ENCODE measurements around the gene SLC22A16.
"Not testable (repeated sequence)": the region's sequence is repeated elsewhere in the genome, so short reads cannot be mapped to it uniquely, and the experiment has no call there.

The SLC22A16 gene

GRCh38 chr6:110509617-110510241 lies 33.3 kb upstream of the SLC22A16 start:
- no peak overlapping the region for H3K4me2 ChIP-seq (ENCODE audit: low read depth, low read length, poor library complexity, severe bottlenecking)
- no peak for TF ChIP-seq EZH2phosphoT487 (conservative IDR thresholded peaks at IDR 0.05; ENCODE audit: low read length)
- TF ChIP-seq CTCF (IDR thresholded peaks at IDR 0.05; ENCODE audit: insufficient read depth, low read length, poor library complexity, severe bottlenecking): no peak
- H3K4me3 ChIP-seq (ENCODE audit: insufficient read depth, low read length, poor library complexity, severe bottlenecking): no peak overlapping the region
- no peak overlapping the region for H3K27ac ChIP-seq (ENCODE audit: low read depth, low read length)
- H4K20me1 ChIP-seq (ENCODE audit: low read depth, low read length): no peaks in the 10 kb centered on the region
- no peaks in the 10 kb centered on the region for H3F3A ChIP-seq (ENCODE audit: insufficient read depth)
- H3K79me2 ChIP-seq (ENCODE audit: insufficient read depth, low read length): no peaks in the 10 kb centered on the region
- H3K9ac ChIP-seq (ENCODE audit: low read length): no peak overlapping the region
- no peaks in the 10 kb centered on the region for H3K9me3 ChIP-seq (ENCODE audit: insufficient read depth, low read length)
- H3K36me3 ChIP-seq (ENCODE audit: low read length): no peaks in the 10 kb centered on the region
- no peak overlapping the region for H2AFZ ChIP-seq (ENCODE audit: low read depth, low read length, severe bottlenecking)
- H3K9me2 ChIP-seq (replicated peaks; ENCODE audit: insufficient read depth, low read length): no peaks in the 10 kb centered on the region
- H3K27me3 ChIP-seq (ENCODE audit: low read length): no peaks in the 10 kb centered on the region

GRCh38 chr6:110504891-110505290 lies 28.5 kb upstream of the SLC22A16 start:
- not testable (repeated sequence) for H3F3A ChIP-seq (ENCODE audit: insufficient read depth); H3K9me2 ChIP-seq (replicated peaks; ENCODE audit: insufficient read depth, low read length); H4K20me1 ChIP-seq (ENCODE audit: low read depth, low read length); H3K4me3 ChIP-seq (ENCODE audit: insufficient read depth, low read length, poor library complexity, severe bottlenecking); H3K9ac ChIP-seq (ENCODE audit: low read length); H3K36me3 ChIP-seq (ENCODE audit: low read length); H3K27ac ChIP-seq (ENCODE audit: low read depth, low read length); H3K9me3 ChIP-seq (ENCODE audit: insufficient read depth, low read length); H3K4me2 ChIP-seq (ENCODE audit: low read depth, low read length, poor library complexity, severe bottlenecking); H3K79me2 ChIP-seq (ENCODE audit: insufficient read depth, low read length); H3K27me3 ChIP-seq (ENCODE audit: low read length); H2AFZ ChIP-seq (ENCODE audit: low read depth, low read length, severe bottlenecking)

- Histone ChIP-seq H3K9ac (ENCODE audit: low read length) (no peak overlapping the region), H3F3A (ENCODE audit: insufficient read depth) (no peaks in the 10 kb centered on the region), H3K79me2 (ENCODE audit: insufficient read depth, low read length) (no peaks in the 10 kb centered on the region), H3K9me3 (ENCODE audit: insufficient read depth, low read length) (no peaks in the 10 kb centered on the region), H3K4me3 (ENCODE audit: insufficient read depth, low read length, poor library complexity, severe bottlenecking) (no peak overlapping the region), H3K27me3 (ENCODE audit: low read length) (no peaks in the 10 kb centered on the region), H4K20me1 (ENCODE audit: low read depth, low read length) (no peaks in the 10 kb centered on the region), H3K36me3 (ENCODE audit: low read length) (no peaks in the 10 kb centered on the region), H3K27ac (ENCODE audit: low read depth, low read length) (no peak overlapping the region), H3K4me2 (ENCODE audit: low read depth, low read length, poor library complexity, severe bottlenecking) (no peak overlapping the region), H3K9me2 (replicated peaks; ENCODE audit: insufficient read depth, low read length) (no peaks in the 10 kb centered on the region), H2AFZ (ENCODE audit: low read depth, low read length, severe bottlenecking) (no peak overlapping the region)
- no peak for TF ChIP-seq CTCF (IDR thresholded peaks at IDR 0.05; ENCODE audit: insufficient read depth, low read length, poor library complexity, severe bottlenecking)
- no peak for TF ChIP-seq EZH2phosphoT487 (conservative IDR thresholded peaks at IDR 0.05; ENCODE audit: low read length)
Measured at GRCh38 chr6:110495949-110496348, 19.5 kb upstream of the SLC22A16 start.

GRCh38 chr6:110493253-110493800 lies 16.9 kb upstream of the SLC22A16 start:
- no peaks in the 10 kb centered on the region for H3K9me2 ChIP-seq (replicated peaks; ENCODE audit: insufficient read depth, low read length)
- H3K4me3 ChIP-seq (ENCODE audit: insufficient read depth, low read length, poor library complexity, severe bottlenecking): no peak overlapping the region
- H3K9ac ChIP-seq (ENCODE audit: low read length): no peak overlapping the region
- H2AFZ ChIP-seq (ENCODE audit: low read depth, low read length, severe bottlenecking): no peak overlapping the region
- no peaks in the 10 kb centered on the region for H3K79me2 ChIP-seq (ENCODE audit: insufficient read depth, low read length)
- no peaks in the 10 kb centered on the region for H4K20me1 ChIP-seq (ENCODE audit: low read depth, low read length)
- TF ChIP-seq EZH2phosphoT487 (conservative IDR thresholded peaks at IDR 0.05; ENCODE audit: low read length) (no peak), CTCF (IDR thresholded peaks at IDR 0.05; ENCODE audit: insufficient read depth, low read length, poor library complexity, severe bottlenecking) (no peak)
- H3K4me2 ChIP-seq (ENCODE audit: low read depth, low read length, poor library complexity, severe bottlenecking): no peak overlapping the region
- no peaks in the 10 kb centered on the region for H3K9me3 ChIP-seq (ENCODE audit: insufficient read depth, low read length)
- H3K36me3 ChIP-seq (ENCODE audit: low read length): no peaks in the 10 kb centered on the region
- H3K27me3 ChIP-seq (ENCODE audit: low read length): no peaks in the 10 kb centered on the region
- H3F3A ChIP-seq (ENCODE audit: insufficient read depth): no peaks in the 10 kb centered on the region
- H3K27ac ChIP-seq (ENCODE audit: low read depth, low read length): no peak overlapping the region

Data from SU-DHL-6 (cell line).